H1 (cell line): ENCODE data around the gene MRPL43. TPM values are rescaled to one million over a fixed set of nuclear protein-coding genes. Genes with fewer than 3 reads are reported as not detected.

ENCODE experiments used
- CTCF ChIA-PET: fragments of 300-600 bp; sonication (Branson Sonifier 250); formaldehyde crosslinking; loops from one replicate; lab custom pipeline; 2021; ENCODE audit not compliant: partially characterized antibody; lab: Charles Lee
- POLR2A ChIA-PET: fragments of 300-600 bp; sonication (Branson Sonifier 250); formaldehyde crosslinking; loops from one replicate; lab custom pipeline; 2021; ENCODE audit warnings: inconsistent platforms; ENCODE audit not compliant: partially characterized antibody; lab: Charles Lee
- DNase-seq, 2 experiments: peaks; one replicate each; pipeline versions ENCODE4 v3.0.0 to v3.0.0-alpha.2; 2010 to 2022; ENCODE audit warnings: low spot score in 2 of 2, low read depth in 1 of 2, mixed read lengths in 1 of 2
- FAIRE-seq: peaks from 2 replicates; lab custom pipeline; 2011; peaks lifted over from hg19 to GRCh38; lab: Jason Lieb, UNC
- H2AFZ ChIP-seq: 2 replicates; pipeline ENCODE4 v1.8.1; 2012; ENCODE audit warnings: low read length, inconsistent platforms
- H2AK5ac ChIP-seq: 2 replicates; pipeline ENCODE4 v1.6.1; 2013; ENCODE audit warnings: low read depth, low read length
- H2BK120ac ChIP-seq: replicated peaks from 2 replicates; pipeline ENCODE3; 2013; ENCODE audit warnings: low read depth, low read length, inconsistent platforms
- H2BK12ac ChIP-seq: 2 replicates; pipeline ENCODE4 v1.6.1; 2013; ENCODE audit warnings: low read depth, low read length
- H2BK15ac ChIP-seq: 2 replicates; pipeline ENCODE4 v1.6.1; 2013; ENCODE audit warnings: low read length
- H2BK20ac ChIP-seq: 2 replicates; pipeline ENCODE4 v1.6.1; 2013; ENCODE audit warnings: low read length
- H2BK5ac ChIP-seq: 2 replicates; pipeline ENCODE4 v1.6.1; 2013; ENCODE audit warnings: low read depth, low read length
- H3K14ac ChIP-seq: 2 replicates; pipeline ENCODE4 v1.6.1; 2013; ENCODE audit warnings: inconsistent platforms; ENCODE audit not compliant: insufficient read length
- H3K18ac ChIP-seq: 2 replicates; pipeline ENCODE4 v1.6.1; 2013; ENCODE audit warnings: low read length; ENCODE audit errors: extremely low read depth
- H3K23ac ChIP-seq: 2 replicates; pipeline ENCODE4 v1.6.1; 2013; ENCODE audit warnings: inconsistent platforms; ENCODE audit not compliant: insufficient read length
- H3K23me2 ChIP-seq: 2 replicates; pipeline ENCODE4 v1.6.1; 2013; ENCODE audit warnings: low read depth, low read length
- H3K27ac ChIP-seq: 2 replicates; pipeline ENCODE4 v1.6.1; 2011; ENCODE audit warnings: low read depth, low read length, inconsistent platforms
- H3K27me3 ChIP-seq, 4 experiments: replicated peaks in 1 of 4; 1 replicate in 1 of 4; 2 replicates in 3 of 4; pipeline versions ENCODE4 v1.6.1 to v1.8.1; 2011 to 2013; ENCODE audit warnings: low read length in 3 of 4, mild to moderate bottlenecking in 3 of 4, inconsistent platforms in 2 of 4, mixed read lengths in 2 of 4, moderate library complexity in 1 of 4; ENCODE audit not compliant: control insufficient read depth in 3 of 4, insufficient read depth in 3 of 4; ENCODE audit errors: extremely low read depth in 1 of 4
- H3K36me3 ChIP-seq, 4 experiments: 2 replicates each; pipeline versions ENCODE4 v1.6.1 to v1.8.1; 2011 to 2013; ENCODE audit warnings: mild to moderate bottlenecking in 4 of 4, low read length in 3 of 4, moderate library complexity in 2 of 4, control low read depth in 1 of 4, inconsistent platforms in 1 of 4; ENCODE audit not compliant: insufficient read depth in 4 of 4, control insufficient read depth in 2 of 4
- H3K4ac ChIP-seq: replicated peaks from 2 replicates; pipeline ENCODE3; 2013; ENCODE audit warnings: low read length, low read depth, mixed read lengths, inconsistent platforms; ENCODE audit not compliant: insufficient read length
- H3K4me1 ChIP-seq, 4 experiments: replicated peaks in 1 of 4; 1 replicate in 1 of 4; 2 replicates in 3 of 4; pipeline versions ENCODE4 v1.6.1 to v1.8.1; 2011 to 2013; ENCODE audit warnings: low read length in 3 of 4, inconsistent platforms in 2 of 4, mixed read lengths in 1 of 4; ENCODE audit not compliant: insufficient read depth in 4 of 4, control insufficient read depth in 3 of 4
- H3K4me2 ChIP-seq, 2 experiments: 2 replicates each; pipeline versions ENCODE4 v1.6.1 to v1.8.1; 2011 to 2013; ENCODE audit warnings: low read depth in 2 of 2, low read length in 2 of 2, control low read depth in 1 of 2, inconsistent platforms in 1 of 2, mild to moderate bottlenecking in 1 of 2; ENCODE audit not compliant: insufficient read depth in 1 of 2
- H3K4me3 ChIP-seq, 4 experiments: fragments of 200-600, 300-600 bp in 1 of 4; sonication (generic), shearing (Covaris generic), sonication (Bioruptor Twin) in 1 of 4; 2 replicates each; pipeline versions ENCODE4 v1.5.1 to v1.8.1; 2011 to 2016; ENCODE audit warnings: low read length in 4 of 4, low read depth in 3 of 4, control low read depth in 2 of 4, inconsistent platforms in 2 of 4, mild to moderate bottlenecking in 2 of 4, mixed read lengths in 1 of 4, moderate library complexity in 1 of 4; ENCODE audit not compliant: insufficient read depth in 2 of 4; ENCODE audit errors: extremely low read depth in 1 of 4
- H3K56ac ChIP-seq: replicated peaks from 2 replicates; pipeline ENCODE3; 2013; ENCODE audit warnings: low read depth, mild to moderate bottlenecking, mixed read lengths, low read length, inconsistent platforms; ENCODE audit not compliant: insufficient read length
- H3K79me1 ChIP-seq: 2 replicates; pipeline ENCODE4 v1.6.1; 2013; ENCODE audit warnings: low read depth, low read length, control low read depth
- H3K79me2 ChIP-seq, 2 experiments: 2 replicates each; pipeline versions ENCODE4 v1.6.1 to v1.8.1; 2012 to 2013; ENCODE audit warnings: low read length in 2 of 2, mild to moderate bottlenecking in 2 of 2, inconsistent platforms in 1 of 2; ENCODE audit not compliant: insufficient read depth in 2 of 2, control insufficient read depth in 1 of 2
- H3K9ac ChIP-seq, 4 experiments: replicated peaks in 1 of 4; 1 replicate in 1 of 4; 2 replicates in 3 of 4; pipeline versions ENCODE4 v1.6.1 to v1.8.1; 2011 to 2013; ENCODE audit warnings: low read depth in 3 of 4, low read length in 3 of 4, control low read depth in 2 of 4, mild to moderate bottlenecking in 2 of 4, moderate library complexity in 2 of 4, inconsistent platforms in 1 of 4; ENCODE audit errors: extremely low read depth in 1 of 4
- H3K9me3 ChIP-seq, 2 experiments: 2 replicates each; pipeline versions ENCODE4 v1.6.1 to v1.8.1; 2012 to 2013; ENCODE audit warnings: mild to moderate bottlenecking in 2 of 2, moderate library complexity in 2 of 2, control low read depth in 1 of 2, inconsistent platforms in 1 of 2, low read depth in 1 of 2, low read length in 1 of 2, mixed read lengths in 1 of 2; ENCODE audit not compliant: insufficient read depth in 2 of 2
- H4K20me1 ChIP-seq, 2 experiments: replicated peaks in 1 of 2; 2 replicates each; pipeline versions ENCODE3 to v1.8.1; 2011 to 2013; ENCODE audit warnings: inconsistent platforms in 2 of 2, low read length in 2 of 2, mild to moderate bottlenecking in 1 of 2; ENCODE audit not compliant: insufficient read depth in 2 of 2, control insufficient read depth in 1 of 2
- H4K5ac ChIP-seq: 2 replicates; pipeline ENCODE4 v1.6.1; 2013; ENCODE audit warnings: low read length, low read depth, mixed read lengths, inconsistent platforms; ENCODE audit not compliant: insufficient read length
- H4K8ac ChIP-seq: 2 replicates; pipeline ENCODE4 v1.8.0; 2013; ENCODE audit warnings: mild to moderate bottlenecking, moderate library complexity, low read length, inconsistent platforms; ENCODE audit not compliant: insufficient read depth; ENCODE audit errors: extremely low read depth
- H4K91ac ChIP-seq: replicated peaks from 2 replicates; pipeline ENCODE3; 2013; ENCODE audit warnings: low read length, mixed read lengths, inconsistent platforms; ENCODE audit not compliant: insufficient read length
- BCL11A ChIP-seq, 2 experiments: IDR thresholded peaks; one replicate each; pipeline ENCODE4 v1.6.1; 2011; ENCODE audit warnings: low read depth in 2 of 2, low read length in 2 of 2, mild to moderate bottlenecking in 2 of 2
- HDAC2 ChIP-seq, 2 experiments: fragments of 300-600 bp in 1 of 2; sonication (generic) in 1 of 2; IDR thresholded peaks; 2 replicates each; pipeline ENCODE4 v1.6.1; 2011 to 2012; ENCODE audit warnings: low read depth in 2 of 2, low read length in 2 of 2, mild to moderate bottlenecking in 2 of 2, moderate library complexity in 2 of 2, borderline replicate concordance in 1 of 2, inconsistent platforms in 1 of 2
- MAFK ChIP-seq: IDR thresholded peaks from 2 replicates; pipeline ENCODE4 v1.6.1; 2012; ENCODE audit warnings: low read depth, mild to moderate bottlenecking, improper control_type of control experiment, low read length
- RFX5 ChIP-seq: IDR thresholded peaks from 2 replicates; pipeline ENCODE4 v1.6.1; 2011; ENCODE audit warnings: low read depth, low read length, improper control_type of control experiment, borderline replicate concordance
- SUZ12 ChIP-seq: fragments of 200-600 bp; sonication (generic); IDR thresholded peaks from 2 replicates; pipeline ENCODE4 v1.6.1; 2012; ENCODE audit warnings: mild to moderate bottlenecking, inconsistent platforms, low read length, moderate library complexity, mixed read lengths
- ZNF274 ChIP-seq: IDR thresholded peaks from 2 replicates; pipeline ENCODE4 v1.7.0; 2012; ENCODE audit warnings: low read length, borderline replicate concordance; ENCODE audit errors: extremely low read depth
- WGBS, 2 experiments: shearing (Covaris generic) in 1 of 2; methylation state at CpG; one replicate each; pipeline versions ENCODE4 v1.1.6 to v1.1.7; 2013 to 2015; ENCODE audit warnings: low lambda C conversion rate in 2 of 2, mixed read lengths in 2 of 2, inconsistent platforms in 1 of 2, low coverage in 1 of 2, missing lambda C conversion rate in 1 of 2; ENCODE audit not compliant: insufficient replicate concordance in 2 of 2, insufficient coverage in 1 of 2, insufficient read length in 1 of 2; ENCODE audit errors: extremely low coverage in 1 of 2, missing lambda C conversion rate in 1 of 2; 5-methylcytosine and 5-hydroxymethylcytosine counted together
- polyA plus RNA-seq, 7 experiments: library from polyadenylated mRNA; depleted of rRNA in 3 of 7; stranded (reverse) in 5 of 7; unstranded in 2 of 7; fragments of >200 nt in 5 of 7; fragments of 200-250 nt in 2 of 7; gene quantifications; 1 replicate in 5 of 7; 2 replicates in 1 of 7; 4 replicates in 1 of 7; pipeline versions ENCODE4 v1.2.1 to v1.2.3, GENCODE V29; 2011 to 2013; ENCODE audit warnings: missing spikeins in 2 of 7, mixed read lengths in 2 of 7
- total RNA-seq: library from RNA; stranded (reverse); fragmentation: NEBNext Ultra II Directional; extraction: Animal tissue kit (Norgen Biotek cat#: 25700); gene quantifications from 2 replicates; pipeline ENCODE4 v1.2.1, GENCODE V29; 2021

Gene MRPL43
- total and polyA plus RNA-seq, 2 of the 8 experiments (the other 6 are each of a cell fraction or from before 2014, with no cell fraction given): 74.1 to 149 TPM

- Histone ChIP-seq H3K4me2 (no peak overlapping the region), H3K27ac (no peak overlapping the region), H2BK5ac (no peak overlapping the region), H3K36me3 (peaks cover 0 to 18% (median 5%) of the 10 kb centered on the region in 4 experiments; a peak in 4 of 8 replicates), H2BK20ac (no peak overlapping the region), H2BK12ac (no peak overlapping the region), H3K79me1 (no peaks in the 10 kb centered on the region), H3K23me2 (no peaks in the 10 kb centered on the region), H3K79me2 (no peaks in the 10 kb centered on the region), H4K20me1 (peaks cover 0 to 11% of the 10 kb centered on the region in 2 experiments), H3K56ac (no peak overlapping the region), H3K18ac (no peak overlapping the region), H3K4me3 (no peak overlapping the region), H3K4ac (no peak overlapping the region), H3K27me3 (no peaks in the 10 kb centered on the region), H2BK120ac (no peak overlapping the region), H2AFZ (no peak overlapping the region), H4K91ac (no peak overlapping the region), H4K5ac (no peak overlapping the region), H3K14ac (no peak overlapping the region), H3K23ac (no peak overlapping the region), H3K4me1 (peaks cover 0 to 4% (median 1%) of the 10 kb centered on the region in 4 experiments; a peak in 1 of 7 replicates), H2BK15ac (no peak overlapping the region), H2AK5ac (no peak overlapping the region), H3K9ac (no peak overlapping the region), H3K9me3 (no peaks in the 10 kb centered on the region), H4K8ac (no peak overlapping the region)
- ChIA-PET CTCF (interaction anchor here (1.1 to 2.7 kb wide), 4 partner anchors 8 to 38 kb away, joined by 4 to 9 read pairs (median 4); no protein-coding TSS in a partner anchor), POLR2A (interaction anchor here (1.0 to 1.7 kb wide), 5 partner anchors 8 to 14 kb away, joined by 3 to 8 read pairs (median 4); partner anchors contain the start of genes MRPL43 and TWNK)
- DNase-seq: no peak
- 92 to 100% methylated on average over 1 to 3 of the region's 3 CpGs for WGBS, 2 experiments
- FAIRE-seq: no peak
- no peak for TF ChIP-seq BCL11A (IDR thresholded peaks at IDR 0.05; ENCODE audit: low read depth in 2 of 2, low read length in 2 of 2)
- TF ChIP-seq RFX5: no peak
- TF ChIP-seq SUZ12: no peak
- TF ChIP-seq ZNF274: no peak
- no peak for TF ChIP-seq MAFK
- TF ChIP-seq HDAC2 (IDR thresholded peaks at IDR 0.05; ENCODE audit: borderline replicate concordance in 1 of 2, low read depth in 2 of 2, low read length in 2 of 2): no peak
Measured at GRCh38 chr10:100976906-100977305, 10.4 kb downstream of the MRPL43 start.
